Measurements from ENCODE around the gene ATP1B2.

Gene ATP1B2

DNA sequence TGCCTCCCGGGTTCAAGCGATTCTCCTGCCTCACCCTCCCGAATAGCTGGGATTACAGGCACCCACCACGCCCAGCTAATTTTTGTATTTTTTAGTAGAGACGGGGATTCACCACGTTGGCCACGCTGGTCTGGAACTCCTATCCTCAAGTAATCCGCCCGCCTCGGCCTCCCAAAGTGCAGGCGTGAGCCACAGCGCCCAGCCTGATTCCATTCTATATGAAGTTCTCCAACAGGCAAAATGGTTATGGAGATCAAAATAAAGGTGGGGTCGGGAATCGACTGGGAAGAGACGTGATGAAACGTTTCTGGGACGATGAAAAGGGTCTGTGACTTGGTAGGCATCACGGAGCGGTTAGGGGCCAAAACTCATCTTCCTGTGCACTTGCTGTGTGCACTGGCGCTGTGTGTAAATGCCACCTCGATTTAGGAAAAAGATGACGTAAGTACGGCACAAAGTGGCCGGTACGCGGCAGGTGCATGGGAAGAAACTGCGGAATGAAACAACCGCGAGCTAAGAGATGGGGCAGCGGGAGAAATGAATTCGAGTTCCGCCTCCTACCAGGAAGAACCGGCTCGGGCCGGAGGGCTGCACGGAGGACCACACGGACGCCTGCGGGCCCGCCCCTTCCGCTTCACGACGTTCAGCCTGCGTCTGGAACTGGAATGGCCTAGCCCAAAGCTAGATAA, 35.0 kb downstream of the ATP1B2 start:
- peak; percentile 76 for DNase-seq (ENCODE audit: low read depth)

DNA sequence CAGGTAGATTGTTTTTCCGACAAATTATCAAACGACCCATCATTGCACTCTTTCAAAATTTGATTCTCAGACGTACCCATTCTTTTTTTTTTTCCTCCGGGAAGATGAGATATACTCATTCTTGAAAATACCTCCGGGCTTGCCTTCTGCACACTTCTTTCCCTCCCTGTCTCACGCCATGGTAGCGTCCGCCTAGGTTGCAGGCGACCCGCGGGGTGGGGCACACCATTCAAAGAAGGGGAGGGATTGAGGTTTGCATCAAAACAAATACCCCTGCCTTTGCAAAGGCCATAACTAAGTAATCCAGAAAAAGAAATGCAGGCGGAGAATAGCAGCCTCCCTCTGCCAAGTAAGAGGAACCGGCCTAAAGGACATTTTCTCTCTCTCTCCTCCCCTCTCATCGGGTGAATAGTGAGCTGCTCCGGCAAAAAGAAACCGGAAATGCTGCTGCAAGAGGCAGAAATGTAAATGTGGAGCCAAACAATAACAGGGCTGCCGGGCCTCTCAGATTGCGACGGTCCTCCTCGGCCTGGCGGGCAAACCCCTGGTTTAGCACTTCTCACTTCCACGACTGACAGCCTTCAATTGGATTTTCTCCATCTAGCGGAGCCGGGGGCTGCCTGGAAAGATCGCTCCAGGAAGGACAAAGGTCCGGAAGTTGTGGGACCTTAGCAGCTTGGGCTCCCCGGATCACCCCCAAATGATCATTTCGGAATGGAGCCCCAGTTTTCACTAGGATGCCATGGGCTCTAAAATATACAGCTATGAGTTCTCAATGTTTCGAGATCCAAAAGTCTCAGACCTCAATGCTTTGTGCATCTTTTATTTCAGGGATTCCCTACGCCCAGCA, 35.7 kb downstream of the ATP1B2 start:
- DNase-seq (ENCODE audit: low read depth): peak; percentile 66

DNA sequence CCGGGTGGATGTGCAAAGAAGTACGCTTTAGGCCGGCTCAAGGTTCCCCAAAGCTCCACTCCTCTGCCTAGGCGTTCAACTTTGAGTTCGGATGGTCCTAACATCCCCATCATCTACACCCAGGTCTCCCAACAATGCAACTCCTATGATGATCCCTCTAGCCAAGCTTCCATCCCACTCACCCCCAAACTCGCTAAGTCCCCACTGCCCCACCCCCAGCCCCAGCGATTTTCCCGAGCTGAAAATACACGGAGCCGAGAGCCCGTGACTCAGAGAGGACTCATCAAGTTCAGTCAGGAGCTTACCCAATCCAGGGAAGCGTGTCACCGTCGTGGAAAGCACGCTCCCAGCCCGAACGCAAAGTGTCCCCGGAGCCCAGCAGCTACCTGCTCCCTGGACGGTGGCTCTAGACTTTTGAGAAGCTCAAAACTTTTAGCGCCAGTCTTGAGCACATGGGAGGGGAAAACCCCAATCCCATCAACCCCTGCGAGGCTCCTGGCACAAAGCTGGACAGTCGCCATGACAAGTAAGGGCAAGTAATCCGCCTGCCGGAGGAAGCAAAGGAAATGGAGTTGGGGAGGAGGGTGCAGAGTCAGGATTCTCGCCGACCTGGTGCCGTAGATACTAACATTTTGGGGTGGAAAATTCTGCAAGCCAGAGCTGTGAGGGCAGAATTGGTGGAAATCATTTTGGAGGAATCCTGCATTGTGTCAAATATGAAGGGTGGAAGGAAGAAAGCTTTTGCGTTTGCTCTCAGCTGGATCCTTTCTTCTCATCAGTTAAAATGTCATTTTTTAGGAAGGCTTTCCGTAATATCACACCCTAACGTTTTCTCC, 36.6 kb downstream of the ATP1B2 start, which contains the start of gene TP53:
Gene TP53, minus strand, starts transcription at position 419 of the 836 bp plus-strand sequence. CDS start 10,896 bp downstream, outside the sequence.
- peak; percentile 78 for DNase-seq (ENCODE audit: low read depth)

DNA sequence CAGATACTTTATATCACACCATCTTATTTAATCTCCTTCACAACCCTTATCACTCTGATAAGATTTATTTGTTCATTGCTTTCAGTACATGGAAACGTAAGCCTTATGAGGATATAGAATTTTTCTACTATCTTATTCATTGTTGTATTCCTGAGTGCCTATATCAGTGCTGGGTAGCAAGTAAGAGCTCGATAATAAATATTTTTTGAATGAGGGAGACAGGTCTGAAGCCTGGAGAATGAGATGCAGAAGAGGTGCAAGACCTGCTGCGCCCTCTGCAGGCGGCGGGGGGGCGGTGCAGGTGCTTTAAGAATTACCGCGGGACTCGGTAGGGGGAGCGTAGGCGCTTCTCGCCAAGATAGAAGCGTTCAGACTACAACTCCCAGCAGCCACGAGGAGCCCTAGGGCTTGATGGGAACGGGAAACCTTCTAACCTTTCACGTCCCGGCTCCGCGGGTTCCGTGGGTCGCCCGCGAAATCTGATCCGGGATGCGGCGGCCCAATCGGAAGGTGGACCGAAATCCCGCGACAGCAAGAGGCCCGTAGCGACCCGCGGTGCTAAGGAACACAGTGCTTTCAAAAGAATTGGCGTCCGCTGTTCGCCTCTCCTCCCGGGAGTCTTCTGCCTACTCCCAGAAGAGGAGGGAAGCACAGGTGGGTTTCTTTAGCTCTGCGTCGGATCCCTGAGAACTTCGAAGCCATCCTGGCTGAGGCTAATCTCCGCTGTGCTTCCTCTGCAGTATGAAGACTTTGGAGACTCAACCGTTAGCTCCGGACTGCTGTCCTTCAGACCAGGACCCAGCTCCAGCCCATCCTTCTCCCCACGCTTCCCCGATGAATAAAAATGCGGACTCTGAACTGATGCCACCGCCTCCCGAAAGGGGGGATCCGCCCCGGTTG, 37.4 kb downstream of the ATP1B2 start, which contains the start of gene WRAP53:
Gene WRAP53, plus strand, starts transcription at position 570 of the 900 bp plus-strand sequence. Its CDS starts 172 bp downstream, at position 742.
- peak; percentile 94 for DNase-seq (ENCODE audit: low read depth)

DNA sequence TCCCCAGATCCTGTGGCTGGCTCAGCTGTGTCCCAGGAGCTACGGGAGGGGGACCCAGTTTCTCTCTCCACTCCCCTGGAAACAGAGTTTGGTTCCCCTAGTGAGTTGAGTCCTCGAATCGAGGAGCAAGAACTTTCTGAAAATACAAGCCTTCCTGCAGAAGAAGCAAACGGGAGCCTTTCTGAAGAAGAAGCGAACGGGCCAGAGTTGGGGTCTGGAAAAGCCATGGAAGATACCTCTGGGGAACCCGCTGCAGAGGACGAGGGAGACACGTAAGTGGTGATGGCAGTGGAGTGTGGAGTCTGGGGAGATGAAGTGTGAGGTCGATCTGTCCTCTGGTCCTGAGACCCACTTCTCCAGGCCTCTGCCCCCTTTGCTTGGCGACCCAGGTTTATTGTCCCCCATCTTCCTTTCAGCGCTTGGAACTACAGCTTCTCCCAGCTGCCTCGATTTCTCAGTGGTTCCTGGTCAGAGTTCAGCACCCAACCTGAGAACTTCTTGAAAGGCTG, 38.1 kb downstream of the ATP1B2 start:
- no peak for DNase-seq (ENCODE audit: low read depth)

DNA sequence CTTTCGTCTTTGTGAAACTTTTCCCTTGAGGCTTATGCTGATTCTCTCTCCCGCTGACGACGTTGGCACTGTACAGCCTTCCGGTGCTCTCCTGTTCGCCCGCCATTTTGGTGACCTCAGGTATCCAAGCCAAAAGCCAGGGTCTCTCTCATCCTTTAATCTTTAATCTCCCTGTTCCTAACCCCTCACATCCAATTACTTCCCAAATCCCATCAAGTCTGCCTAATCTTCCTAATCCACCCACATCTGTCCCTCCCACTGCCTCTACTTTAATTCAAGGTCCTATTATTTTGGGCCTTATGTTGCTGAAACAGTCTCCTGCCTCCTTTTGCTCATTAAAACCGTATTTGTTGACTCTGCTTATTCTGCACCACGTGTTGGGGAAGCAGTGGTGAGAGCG, 44.9 kb downstream of the ATP1B2 start:
- no peak for DNase-seq (ENCODE audit: low read depth)

DNA sequence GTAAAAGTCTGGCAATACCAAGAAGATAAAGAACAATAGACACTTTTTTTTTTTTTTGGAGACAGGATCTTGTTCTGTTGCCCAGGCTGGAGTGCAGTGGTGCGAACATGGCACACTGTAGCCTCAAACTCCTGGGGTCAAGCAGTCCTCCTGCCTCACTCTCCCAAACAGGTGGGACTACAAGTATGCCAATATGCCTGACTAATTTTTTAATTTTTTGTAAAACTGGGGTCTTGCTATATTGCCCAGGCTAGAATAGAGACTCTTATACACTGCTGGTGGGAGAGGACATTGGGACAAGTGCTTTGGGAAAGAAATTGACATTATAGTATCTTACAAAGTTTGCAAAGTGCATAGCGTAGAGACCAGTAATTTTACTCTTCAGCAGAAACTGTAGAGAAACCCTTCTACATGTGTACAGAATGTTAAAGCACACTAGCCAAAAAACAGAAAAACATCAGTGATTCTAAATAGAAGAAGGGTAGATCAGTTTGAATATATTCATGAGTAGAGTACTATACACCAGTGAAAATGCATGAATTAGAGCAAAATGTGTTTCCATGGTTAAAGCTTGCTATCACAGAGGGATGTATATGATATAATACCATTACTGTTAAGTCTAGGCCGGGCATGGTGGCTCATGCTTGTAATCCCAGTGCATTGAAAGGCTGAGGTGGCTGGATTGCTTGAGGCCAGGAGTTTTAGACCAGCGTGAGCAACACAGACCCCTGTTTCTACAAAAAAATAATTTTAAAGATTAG, 47.3 kb downstream of the ATP1B2 start:
- no peak for DNase-seq (ENCODE audit: low read depth)

DNA sequence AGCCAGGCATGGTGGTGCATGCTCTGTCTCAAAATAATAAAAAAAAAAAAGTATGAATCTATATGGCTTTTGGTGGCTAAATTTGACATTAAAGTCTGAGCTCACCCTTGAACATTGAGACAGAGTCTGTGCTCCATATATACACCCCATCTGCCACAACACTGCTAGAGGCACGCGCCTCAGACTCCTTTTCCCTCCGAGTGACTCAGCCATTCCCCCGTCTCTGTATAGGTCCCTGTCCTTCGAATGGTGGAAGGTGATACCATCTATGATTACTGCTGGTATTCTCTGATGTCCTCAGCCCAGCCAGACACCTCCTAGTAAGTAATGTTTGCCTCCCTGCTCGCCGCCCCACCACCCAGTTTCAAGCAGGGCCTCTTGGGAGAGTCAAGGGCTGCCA, 49.8 kb downstream of the ATP1B2 start:
- DNase-seq (ENCODE audit: low read depth): no peak

DNA sequence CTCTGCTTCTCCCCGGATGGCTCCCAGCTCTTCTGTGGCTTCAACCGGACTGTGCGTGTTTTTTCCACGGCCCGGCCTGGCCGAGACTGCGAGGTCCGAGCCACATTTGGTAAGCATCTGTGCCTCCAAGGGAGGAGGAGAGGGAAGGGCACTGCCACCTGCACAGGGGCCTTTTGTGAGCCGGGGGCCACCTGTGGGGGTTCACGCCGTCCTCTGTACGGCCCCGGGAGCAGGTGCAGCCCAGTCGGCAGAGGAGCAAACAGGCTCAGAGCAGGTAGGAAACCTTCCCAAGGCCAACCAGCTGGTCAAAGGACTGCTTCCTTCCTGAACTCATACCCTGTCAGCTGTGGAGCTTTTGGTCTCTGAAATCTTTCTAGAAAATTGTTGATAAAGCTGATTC, 51.0 kb downstream of the ATP1B2 start:
- no peak for DNase-seq (ENCODE audit: low read depth)

DNA sequence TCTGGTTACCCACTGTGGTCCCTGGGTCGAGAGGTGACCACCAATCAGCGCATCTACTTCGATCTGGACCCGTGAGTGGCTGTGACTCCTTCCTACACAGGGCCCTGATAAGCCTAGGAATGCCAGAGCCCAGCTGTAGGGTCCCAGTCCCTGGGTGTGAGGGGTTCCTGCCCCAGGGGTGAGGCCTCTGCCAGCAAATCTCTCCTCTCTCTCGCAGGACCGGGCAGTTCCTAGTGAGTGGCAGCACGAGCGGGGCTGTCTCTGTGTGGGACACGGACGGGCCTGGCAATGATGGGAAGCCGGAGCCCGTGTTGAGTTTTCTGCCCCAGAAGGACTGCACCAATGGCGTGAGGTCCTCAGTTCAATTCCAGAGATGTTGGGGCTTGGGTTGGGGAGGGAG, 52.0 kb downstream of the ATP1B2 start:
- DNase-seq (ENCODE audit: low read depth): no peak

DNA sequence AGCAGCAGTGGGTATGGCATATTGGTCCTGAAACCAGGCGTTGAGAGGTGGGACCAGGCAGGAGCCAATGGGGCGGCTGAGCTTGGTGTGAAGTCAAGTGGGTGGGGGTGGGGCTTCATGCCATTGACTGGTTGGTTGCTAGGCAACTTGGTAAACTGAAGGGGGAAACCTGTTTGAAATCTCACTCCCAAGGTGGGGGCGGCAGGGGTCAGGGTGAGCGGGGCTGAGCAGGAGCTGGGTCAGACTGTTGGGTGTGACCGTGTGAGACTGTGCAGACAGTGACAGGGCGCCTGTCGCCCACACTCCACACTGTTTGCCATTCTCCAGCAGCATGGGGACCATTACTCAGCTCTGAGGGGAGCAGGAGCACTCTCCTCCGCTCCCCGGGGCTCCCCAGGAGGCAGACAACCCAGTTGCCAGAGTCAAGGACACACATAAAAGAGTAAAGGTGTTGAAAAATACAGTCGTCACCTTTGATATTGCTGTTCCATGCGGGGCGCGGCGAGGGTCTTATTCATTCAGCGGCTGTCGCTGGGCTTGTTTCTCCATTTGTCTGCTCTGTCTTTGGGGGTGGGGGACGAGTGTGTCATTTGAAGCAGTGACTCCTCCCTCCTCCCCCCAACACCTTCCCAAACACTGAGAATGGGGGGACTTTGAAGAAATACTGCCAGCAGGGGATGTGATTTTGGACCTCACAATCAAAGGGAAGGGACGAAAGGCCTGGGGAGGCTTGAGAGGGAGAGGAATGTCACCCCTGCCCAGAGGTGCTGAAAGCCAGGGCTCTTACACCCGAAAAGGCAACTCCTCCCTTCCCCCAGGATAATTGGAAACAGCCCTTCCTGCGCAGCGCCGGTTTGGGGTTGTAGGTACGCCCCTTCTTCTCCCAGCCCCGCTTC, 53.1 kb downstream of the ATP1B2 start:
- no peak for DNase-seq (ENCODE audit: low read depth)

DNA sequence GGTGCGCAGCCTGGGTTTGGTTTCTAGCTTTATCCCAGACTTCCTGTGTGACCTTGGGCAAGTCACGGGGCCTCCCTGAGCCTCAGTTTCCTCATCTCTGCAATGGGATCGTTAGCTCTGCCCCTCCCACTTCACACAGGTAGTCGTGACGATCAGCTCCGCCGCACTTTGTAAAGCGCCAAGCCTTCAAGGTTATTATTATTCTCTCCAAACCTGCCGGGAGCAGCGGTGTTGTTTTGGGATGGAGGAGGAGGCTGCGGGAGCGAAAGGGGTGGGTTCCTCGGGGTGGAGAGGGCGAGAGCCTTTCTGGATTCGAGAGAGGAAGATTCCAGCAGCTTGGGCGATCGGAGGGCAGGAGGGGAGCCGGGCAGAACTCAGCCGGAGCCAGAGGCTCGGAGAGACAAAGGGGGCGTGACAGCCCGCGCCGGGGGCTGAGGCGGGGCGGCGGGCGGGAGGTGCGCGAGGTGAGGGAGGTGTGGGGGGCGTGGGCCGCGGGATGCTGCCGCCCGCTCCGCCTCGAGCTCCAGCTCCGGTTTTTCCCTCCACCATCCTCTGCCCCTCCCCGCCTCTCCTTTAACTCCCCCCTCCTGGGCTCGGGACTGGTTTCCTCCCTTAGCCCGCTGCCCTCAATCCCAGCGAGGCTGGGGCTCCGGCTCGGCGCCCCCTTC, 54.0 kb downstream of the ATP1B2 start, which contains the start of gene EFNB3:
Gene EFNB3, plus strand, starts transcription at position 602 of the 668 bp plus-strand sequence. CDS start 397 bp downstream, outside the sequence.
- no peak for DNase-seq (ENCODE audit: low read depth)

DNA sequence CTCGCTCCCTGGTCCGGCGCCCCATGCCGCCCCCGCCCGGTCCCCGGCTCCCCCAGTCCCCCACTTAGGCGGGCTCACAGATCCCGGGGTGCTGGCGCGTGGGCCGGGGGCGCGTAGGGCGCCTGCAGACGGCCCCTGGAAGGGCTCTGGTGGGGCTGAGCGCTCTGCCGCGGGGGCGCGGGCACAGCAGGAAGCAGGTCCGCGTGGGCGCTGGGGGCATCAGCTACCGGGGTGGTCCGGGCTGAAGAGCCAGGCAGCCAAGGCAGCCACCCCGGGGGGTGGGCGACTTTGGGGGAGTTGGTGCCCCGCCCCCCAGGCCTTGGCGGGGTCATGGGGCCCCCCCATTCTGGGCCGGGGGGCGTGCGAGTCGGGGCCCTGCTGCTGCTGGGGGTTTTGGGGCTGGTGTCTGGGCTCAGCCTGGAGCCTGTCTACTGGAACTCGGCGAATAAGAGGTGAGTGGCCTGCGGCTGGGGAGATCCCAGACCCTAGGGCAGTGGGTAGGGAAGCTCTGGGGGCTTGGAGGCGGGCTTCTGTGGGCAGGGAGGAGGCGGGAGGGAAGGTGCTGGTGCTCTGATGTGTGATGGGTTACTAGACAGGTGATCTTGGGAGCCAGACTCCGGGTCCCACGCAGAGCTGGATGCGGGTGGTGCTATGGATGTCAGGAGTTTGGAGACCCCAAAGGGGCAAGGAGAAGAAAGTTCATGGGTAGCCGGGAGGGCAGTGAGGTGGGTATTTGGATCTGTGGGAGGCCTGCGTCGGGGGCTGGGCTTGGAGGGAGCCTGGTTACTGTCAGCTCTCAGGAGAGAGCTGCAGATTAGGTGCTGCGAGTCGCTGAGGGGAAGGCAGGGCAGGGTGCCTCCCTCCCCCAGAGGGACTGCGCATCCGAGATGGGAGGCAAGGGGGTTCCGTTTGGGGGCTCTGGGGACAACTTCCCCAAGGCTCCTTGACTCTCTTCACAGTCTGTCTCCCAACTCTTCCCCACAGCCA, 54.8 kb downstream of the ATP1B2 start:
- DNase-seq (ENCODE audit: low read depth): no peak

DNA sequence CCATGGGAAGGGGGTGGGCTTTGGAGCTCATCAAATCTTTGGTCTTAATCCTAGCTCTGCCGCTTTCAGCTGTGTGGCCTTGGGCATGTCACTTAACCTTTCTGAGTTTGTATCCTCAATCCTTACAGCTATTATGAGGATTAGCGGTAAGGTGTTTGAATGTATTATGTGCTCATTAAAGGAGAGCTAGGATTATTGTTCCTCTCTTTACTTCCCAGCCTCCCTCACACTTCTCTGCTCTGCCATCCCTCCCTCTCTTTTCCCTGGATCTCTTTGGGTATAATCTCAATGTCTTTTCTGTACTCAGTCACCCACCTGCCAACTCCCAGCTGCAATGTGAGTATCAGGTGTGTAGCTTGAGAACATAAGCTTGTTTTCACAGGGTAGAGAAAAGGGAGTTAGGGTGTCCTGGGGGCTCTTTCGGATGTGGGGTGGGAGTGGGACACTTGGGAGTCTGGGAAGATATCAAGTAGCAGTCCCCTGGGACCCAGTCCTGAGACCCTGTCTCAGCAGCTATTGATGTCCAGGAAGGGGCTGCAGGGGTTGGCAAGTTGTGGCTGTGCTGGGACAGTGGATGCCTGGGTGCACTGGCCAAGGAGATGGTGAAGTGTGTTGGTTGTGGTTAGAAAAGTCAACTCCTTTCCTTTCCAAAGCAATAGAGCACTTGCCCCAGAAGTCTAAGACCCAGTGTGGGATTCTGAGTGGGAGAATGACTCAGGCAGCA, 56.1 kb downstream of the ATP1B2 start:
- no peak for DNase-seq (ENCODE audit: low read depth)

Data from stimulated activated CD4-positive, alpha-beta T cell treated with anti-CD3 and anti-CD28 coated beads, Interleukin-2, amount 100 ng/mL, for 4 hours (primary cell).